ENCODE data around the gene GNB2. TPM values are rescaled to one million over a fixed set of nuclear protein-coding genes. Genes with fewer than 3 reads are reported as not detected.
"Not testable (repeated sequence)": the region's sequence is repeated elsewhere in the genome, so short reads cannot be mapped to it uniquely, and the experiment has no call there.

Gene GNB2
- polyA plus RNA-seq, 1 experiment = 68.4 TPM

DNA sequence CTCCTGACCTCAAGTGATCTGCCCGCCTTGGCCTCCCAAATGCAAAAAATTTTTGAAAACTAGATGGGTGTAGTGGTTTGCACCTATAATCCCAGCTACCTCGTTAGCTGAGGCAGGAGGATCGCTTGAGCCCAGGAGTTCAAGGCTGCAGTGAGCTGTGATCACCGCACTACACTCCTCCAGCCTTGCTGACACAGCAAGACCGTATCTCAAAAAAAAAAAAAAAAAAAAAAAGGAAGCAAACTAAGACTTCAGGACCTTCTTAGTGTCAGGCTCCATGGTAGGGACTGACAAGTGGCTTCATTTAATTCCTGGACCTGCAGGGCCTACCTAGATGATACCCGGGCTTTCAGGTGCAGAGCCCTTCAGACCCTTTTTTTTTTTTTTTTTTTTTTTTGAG, 34.9 kb downstream of the GNB2 start:
- H3K4me3 ChIP-seq (ENCODE audit: low read depth, low read length) = no peak overlapping the region
- no peak for DNase-seq (ENCODE audit: low read depth, low spot score)
- H3K9me3 ChIP-seq (ENCODE audit: control insufficient read depth, insufficient read depth, low read length) = no peaks in the 10 kb centered on the region; the same call in 1 of the 2 replicates
- no peaks in the 10 kb centered on the region for H3K27me3 ChIP-seq (ENCODE audit: control insufficient read depth, insufficient read depth, low read length)
- ChIA-PET CTCF (interaction anchor here (1.2 kb wide), 1 partner anchor 12 kb away, joined by 3 read pairs; the partner anchor contains the start of gene EPO), POLR2A (no interaction called here)
- TF ChIP-seq, protein P1, sequence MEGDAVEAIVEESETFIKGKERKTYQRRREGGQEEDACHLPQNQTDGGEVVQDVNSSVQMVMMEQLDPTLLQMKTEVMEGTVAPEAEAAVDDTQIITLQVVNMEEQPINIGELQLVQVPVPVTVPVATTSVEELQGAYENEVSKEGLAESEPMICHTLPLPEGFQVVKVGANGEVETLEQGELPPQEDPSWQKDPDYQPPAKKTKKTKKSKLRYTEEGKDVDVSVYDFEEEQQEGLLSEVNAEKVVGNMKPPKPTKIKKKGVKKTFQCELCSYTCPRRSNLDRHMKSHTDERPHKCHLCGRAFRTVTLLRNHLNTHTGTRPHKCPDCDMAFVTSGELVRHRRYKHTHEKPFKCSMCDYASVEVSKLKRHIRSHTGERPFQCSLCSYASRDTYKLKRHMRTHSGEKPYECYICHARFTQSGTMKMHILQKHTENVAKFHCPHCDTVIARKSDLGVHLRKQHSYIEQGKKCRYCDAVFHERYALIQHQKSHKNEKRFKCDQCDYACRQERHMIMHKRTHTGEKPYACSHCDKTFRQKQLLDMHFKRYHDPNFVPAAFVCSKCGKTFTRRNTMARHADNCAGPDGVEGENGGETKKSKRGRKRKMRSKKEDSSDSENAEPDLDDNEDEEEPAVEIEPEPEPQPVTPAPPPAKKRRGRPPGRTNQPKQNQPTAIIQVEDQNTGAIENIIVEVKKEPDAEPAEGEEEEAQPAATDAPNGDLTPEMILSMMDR (IDR thresholded peaks at IDR 0.05; ENCODE audit: low read depth, low read length) = no peak
- no peak overlapping the region for H3K27ac ChIP-seq (ENCODE audit: low read depth, low read length)

DNA sequence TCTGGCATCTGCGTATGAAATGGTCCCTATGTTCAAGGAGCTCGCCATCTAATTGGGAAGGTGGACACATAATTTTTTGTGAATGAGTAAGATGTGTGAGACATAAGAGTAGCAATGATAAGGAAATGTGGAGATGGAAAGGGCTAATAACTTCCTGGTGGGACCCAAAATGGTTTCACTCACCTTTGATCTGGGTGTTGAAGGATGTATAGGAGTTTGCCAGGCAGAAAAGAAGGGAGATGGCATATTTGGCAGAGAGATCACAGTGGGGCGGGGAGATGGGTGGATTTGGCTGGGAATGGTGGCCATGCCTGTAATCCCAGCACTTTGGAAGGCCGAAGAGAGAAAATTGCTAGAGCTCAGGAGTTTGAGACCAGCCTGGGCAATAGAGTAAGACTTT, 36.9 kb downstream of the GNB2 start:
- no peak for DNase-seq (ENCODE audit: low read depth, low spot score)
- TF ChIP-seq, protein P1 (IDR thresholded peaks at IDR 0.05; ENCODE audit: low read depth, low read length) = no peak
- H3K27ac ChIP-seq (ENCODE audit: low read depth, low read length) = no peak overlapping the region
- POLR2A ChIA-PET = no interaction called here
- H3K4me3 ChIP-seq (ENCODE audit: low read depth, low read length) = no peak overlapping the region
- CTCF ChIA-PET = interaction anchor here (1.0 kb wide), 2 partner anchors 141 to 142 kb away, joined by 3 to 5 read pairs; partner anchors contain the start of gene SLC12A9
- H3K27me3 ChIP-seq (ENCODE audit: control insufficient read depth, insufficient read depth, low read length) = peaks cover 7% of the 10 kb centered on the region
- no peaks in the 10 kb centered on the region; the same call in 1 of the 2 replicates for H3K9me3 ChIP-seq (ENCODE audit: control insufficient read depth, insufficient read depth, low read length)

DNA sequence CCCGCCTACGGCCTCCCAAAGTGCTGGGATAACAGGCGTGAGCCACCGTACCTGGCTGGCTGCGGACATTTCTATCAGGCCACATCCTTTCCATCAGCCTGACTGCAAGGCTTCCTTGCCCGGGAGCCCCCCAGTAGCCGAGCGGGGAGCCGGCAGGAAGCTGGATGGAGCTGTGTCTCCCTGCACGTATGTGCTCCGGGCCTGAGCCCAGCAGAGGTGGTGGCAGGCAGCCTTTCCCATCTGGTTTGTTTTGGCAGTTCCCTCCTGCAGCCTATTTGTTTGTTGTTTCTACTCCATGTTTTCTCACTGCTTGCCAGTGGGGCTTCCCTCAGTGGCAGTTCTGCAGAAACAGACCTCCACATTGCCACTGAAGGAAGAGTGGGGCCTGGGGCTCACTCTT, 37.8 kb downstream of the GNB2 start:
- TF ChIP-seq, protein P1 (IDR thresholded peaks at IDR 0.05; ENCODE audit: low read depth, low read length) = no peak
- POLR2A ChIA-PET = no interaction called here
- DNase-seq (ENCODE audit: low read depth, low spot score) = no peak
- no peak overlapping the region for H3K4me3 ChIP-seq (ENCODE audit: low read depth, low read length)
- CTCF ChIA-PET = interaction anchor here (0.6 kb wide), 1 partner anchor 8 kb away, joined by 3 read pairs; no protein-coding TSS in a partner anchor
- no peak overlapping the region for H3K27ac ChIP-seq (ENCODE audit: low read depth, low read length)
- H3K9me3 ChIP-seq (ENCODE audit: control insufficient read depth, insufficient read depth, low read length) = no peaks in the 10 kb centered on the region; the same call in 1 of the 2 replicates
- H3K27me3 ChIP-seq (ENCODE audit: control insufficient read depth, insufficient read depth, low read length) = peaks cover 7% of the 10 kb centered on the region

DNA sequence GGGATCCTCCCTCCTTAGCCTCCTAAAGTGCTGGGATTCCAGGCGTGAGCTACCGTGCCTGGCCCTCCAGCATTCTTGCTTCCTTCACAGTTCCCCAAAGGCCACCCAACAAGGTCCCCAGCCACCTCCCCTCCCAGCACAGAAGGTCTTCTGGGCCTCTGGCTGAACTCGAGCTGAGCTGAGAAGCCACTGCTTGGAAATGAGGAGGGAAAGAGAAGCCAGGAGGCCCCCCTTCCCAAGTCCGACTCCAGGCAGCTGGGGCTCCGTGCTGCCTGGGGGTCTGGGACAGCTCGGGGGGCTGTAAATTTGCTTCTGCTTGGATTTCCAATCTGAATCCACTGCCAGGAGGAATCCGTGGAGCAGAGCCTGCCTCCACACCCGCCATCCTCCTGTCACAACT, 41.2 kb downstream of the GNB2 start:
- TF ChIP-seq, protein P1 (IDR thresholded peaks at IDR 0.05; ENCODE audit: low read depth, low read length) = no peak
- no peak overlapping the region for H3K27ac ChIP-seq (ENCODE audit: low read depth, low read length)
- no peak for DNase-seq (ENCODE audit: low read depth, low spot score)
- H3K9me3 ChIP-seq (ENCODE audit: control insufficient read depth, insufficient read depth, low read length) = peaks cover 22% of the 10 kb centered on the region
- peaks cover 20% of the 10 kb centered on the region for H3K27me3 ChIP-seq (ENCODE audit: control insufficient read depth, insufficient read depth, low read length)
- no peak overlapping the region for H3K4me3 ChIP-seq (ENCODE audit: low read depth, low read length)
- CTCF ChIA-PET = interaction anchor here (1.8 kb wide), 2 partner anchors 9 to 137 kb away, joined by 5 to 6 read pairs; partner anchors contain the start of genes POP7 and SLC12A9
- POLR2A ChIA-PET = no interaction called here

DNA sequence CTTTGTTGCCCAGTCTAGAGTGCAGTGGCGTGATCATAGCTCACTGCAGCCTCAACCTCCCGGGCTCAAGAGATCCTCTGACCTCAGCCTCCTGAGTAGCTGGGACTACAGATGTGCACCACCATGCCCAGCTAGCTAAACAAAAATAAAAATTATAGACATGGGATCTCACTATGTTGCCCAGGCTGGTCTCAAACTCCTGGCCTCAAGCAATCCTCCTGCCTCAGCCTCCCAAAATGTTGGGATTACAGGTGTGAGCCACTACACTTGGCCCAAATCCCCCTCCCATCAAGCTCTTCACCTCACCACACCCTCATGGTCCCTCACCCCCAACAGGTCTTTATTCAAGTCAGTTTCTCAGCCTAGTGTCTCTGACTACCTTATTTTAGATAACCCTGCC, 43.5 kb downstream of the GNB2 start:
- Histone ChIP-seq H3K9me3 (ENCODE audit: control insufficient read depth, insufficient read depth, low read length) (peaks cover 22% of the 10 kb centered on the region), H3K27me3 (ENCODE audit: control insufficient read depth, insufficient read depth, low read length) (peaks cover 42% of the 10 kb centered on the region)
- H3K4me3 ChIP-seq (ENCODE audit: low read depth, low read length); DNase-seq (ENCODE audit: low read depth, low spot score); POLR2A ChIA-PET; H3K27ac ChIP-seq (ENCODE audit: low read depth, low read length): not testable (repeated sequence)
- CTCF ChIA-PET = interaction anchor here (1.2 to 1.9 kb wide), 3 partner anchors 8 to 135 kb away, joined by 3 to 8 read pairs (median 4); partner anchors contain the start of genes POP7 and SLC12A9
